HepG2 (cell line): ENCODE results near the gene CFAP45.

ENCODE experiments used
- CBX2 ChIP-seq, 2 experiments: fragments of 200-600 bp in 1 of 2; sonication (generic); formaldehyde crosslinking in 1 of 2; IDR thresholded peaks; 2 replicates each; pipeline versions ENCODE4 v1.7.0 to v1.8.1; 2018 to 2022; ENCODE audit warnings: low read depth in 2 of 2, low read length in 1 of 2, mild to moderate bottlenecking in 1 of 2, missing genetic modification reagents in 1 of 2
- GABPA ChIP-seq, 2 experiments: IDR thresholded peaks; 2 replicates each; pipeline ENCODE4 v1.6.1; 2011 to 2016; ENCODE audit warnings: low read depth in 2 of 2, low read length in 1 of 2, missing biosample characterization in 1 of 2, missing genetic modification characterization in 1 of 2
- KAT7 ChIP-seq: IDR thresholded peaks from 2 replicates; pipeline ENCODE4 v1.6.1; 2018; ENCODE audit warnings: borderline replicate concordance, missing compliant biosample characterization
- KLF16 ChIP-seq, 2 experiments: sonication (generic) in 1 of 2; formaldehyde crosslinking in 1 of 2; IDR thresholded peaks; 2 replicates each; pipeline versions ENCODE4 v1.6.1 to v1.8.0; 2016 to 2023; ENCODE audit warnings: missing genetic modification reagents in 2 of 2, missing compliant biosample characterization in 1 of 2
- MTF1 ChIP-seq: sonication (generic); formaldehyde crosslinking; IDR thresholded peaks from 2 replicates; pipeline ENCODE4 v1.5.0; 2020; ENCODE audit warnings: missing genetic modification reagents
- NR2F6 ChIP-seq, 2 experiments: IDR thresholded peaks; 2 replicates each; pipeline ENCODE4 v1.6.1; 2016; ENCODE audit warnings: antibody characterized with exemption in 1 of 2, mild to moderate bottlenecking in 1 of 2
- TRIM24 ChIP-seq: sonication (generic); formaldehyde crosslinking; IDR thresholded peaks from 2 replicates; pipeline ENCODE4 v1.8.0; 2022; ENCODE audit warnings: mild to moderate bottlenecking, missing genetic modification reagents

DNA sequence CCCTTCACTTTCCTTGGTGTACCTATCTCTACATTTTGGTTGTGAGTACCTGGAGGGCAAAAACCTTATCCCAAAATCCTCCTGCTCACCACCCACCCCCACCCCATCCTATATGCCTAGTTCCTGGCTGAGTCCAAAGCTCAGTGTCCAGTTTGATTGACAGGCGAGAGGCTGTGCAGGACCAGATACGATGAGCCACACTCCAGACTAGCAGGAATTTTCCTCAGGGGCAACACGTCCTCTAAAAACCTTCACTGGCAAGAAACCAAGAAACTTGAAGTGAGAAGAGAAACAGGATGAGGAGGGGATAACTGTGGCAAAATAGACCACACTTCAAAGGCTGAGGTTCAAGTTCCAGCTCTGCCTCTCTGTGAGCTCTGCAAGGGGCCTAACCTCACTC is 74.4 kb downstream of the CFAP45 start:
- TF ChIP-seq KAT7 (CRISPR knock-in tag) (no peak), NR2F6 (IDR thresholded peaks at IDR 0.05) (no peak), NR2F6 (CRISPR knock-in tag; IDR thresholded peaks at IDR 0.05) (no peak), TRIM24 (no peak), GABPA (IDR thresholded peaks at IDR 0.05; ENCODE audit: low read depth, low read length) (no peak), GABPA (CRISPR knock-in tag; IDR thresholded peaks at IDR 0.05; ENCODE audit: low read depth) (no peak), MTF1 (no peak), CBX2 (IDR thresholded peaks at IDR 0.05; ENCODE audit: low read depth, low read length) (no peak), CBX2 (CRISPR knock-in tag; IDR thresholded peaks at IDR 0.05; ENCODE audit: low read depth) (no peak), KLF16 (CRISPR knock-in tag; IDR thresholded peaks at IDR 0.05) (no peak)
